Panc1 (cell line): ENCODE measurements around the gene PDE3B.

Experiments used
- CTCF ChIP-seq: fragments of 450-650 bp; IDR thresholded peaks from 2 replicates; pipeline ENCODE4 v1.5.1; 2017; ENCODE audit warnings: mild to moderate bottlenecking
- POLR2AphosphoS5 ChIP-seq: IDR thresholded peaks from 2 replicates; pipeline ENCODE4 v1.6.1; 2012; ENCODE audit warnings: mild to moderate bottlenecking, low read depth, low read length, moderate library complexity
- TCF7L2 ChIP-seq: IDR thresholded peaks from 2 replicates; pipeline ENCODE4 v1.6.1; 2011; ENCODE audit warnings: mild to moderate bottlenecking, low read depth, low read length, inconsistent platforms
- TF ChIP-seq, protein P1 (sequence below), 2 experiments: IDR thresholded peaks; 2 replicates each; pipeline ENCODE4 v1.6.1; 2011 to 2012; ENCODE audit warnings: low read depth in 2 of 2, control low read depth in 1 of 2, low read length in 1 of 2, mild to moderate bottlenecking in 1 of 2, moderate library complexity in 1 of 2; ENCODE audit not compliant: insufficient read depth in 1 of 2

GRCh38 chr11:14750911-14751310 lies 107.3 kb downstream of the PDE3B start:
- no peak for TF ChIP-seq CTCF
- TF ChIP-seq, protein P1, sequence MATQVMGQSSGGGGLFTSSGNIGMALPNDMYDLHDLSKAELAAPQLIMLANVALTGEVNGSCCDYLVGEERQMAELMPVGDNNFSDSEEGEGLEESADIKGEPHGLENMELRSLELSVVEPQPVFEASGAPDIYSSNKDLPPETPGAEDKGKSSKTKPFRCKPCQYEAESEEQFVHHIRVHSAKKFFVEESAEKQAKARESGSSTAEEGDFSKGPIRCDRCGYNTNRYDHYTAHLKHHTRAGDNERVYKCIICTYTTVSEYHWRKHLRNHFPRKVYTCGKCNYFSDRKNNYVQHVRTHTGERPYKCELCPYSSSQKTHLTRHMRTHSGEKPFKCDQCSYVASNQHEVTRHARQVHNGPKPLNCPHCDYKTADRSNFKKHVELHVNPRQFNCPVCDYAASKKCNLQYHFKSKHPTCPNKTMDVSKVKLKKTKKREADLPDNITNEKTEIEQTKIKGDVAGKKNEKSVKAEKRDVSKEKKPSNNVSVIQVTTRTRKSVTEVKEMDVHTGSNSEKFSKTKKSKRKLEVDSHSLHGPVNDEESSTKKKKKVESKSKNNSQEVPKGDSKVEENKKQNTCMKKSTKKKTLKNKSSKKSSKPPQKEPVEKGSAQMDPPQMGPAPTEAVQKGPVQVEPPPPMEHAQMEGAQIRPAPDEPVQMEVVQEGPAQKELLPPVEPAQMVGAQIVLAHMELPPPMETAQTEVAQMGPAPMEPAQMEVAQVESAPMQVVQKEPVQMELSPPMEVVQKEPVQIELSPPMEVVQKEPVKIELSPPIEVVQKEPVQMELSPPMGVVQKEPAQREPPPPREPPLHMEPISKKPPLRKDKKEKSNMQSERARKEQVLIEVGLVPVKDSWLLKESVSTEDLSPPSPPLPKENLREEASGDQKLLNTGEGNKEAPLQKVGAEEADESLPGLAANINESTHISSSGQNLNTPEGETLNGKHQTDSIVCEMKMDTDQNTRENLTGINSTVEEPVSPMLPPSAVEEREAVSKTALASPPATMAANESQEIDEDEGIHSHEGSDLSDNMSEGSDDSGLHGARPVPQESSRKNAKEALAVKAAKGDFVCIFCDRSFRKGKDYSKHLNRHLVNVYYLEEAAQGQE (IDR thresholded peaks at IDR 0.05; ENCODE audit: insufficient read depth in 1 of 2, low read depth in 2 of 2, low read length in 1 of 2): no peak
- TF ChIP-seq POLR2AphosphoS5: no peak
- no peak for TF ChIP-seq TCF7L2
